Measurements from ENCODE around the gene GUCA1A. TPM values are rescaled to one million over a fixed set of nuclear protein-coding genes. Genes with fewer than 3 reads are reported as not detected.
"Not testable (repeated sequence)": the region's sequence is repeated elsewhere in the genome, so short reads cannot be mapped to it uniquely, and the experiment has no call there.

GUCA1A gene
- total RNA-seq, 1 experiment from 2014 or later, result not detected

DNA sequence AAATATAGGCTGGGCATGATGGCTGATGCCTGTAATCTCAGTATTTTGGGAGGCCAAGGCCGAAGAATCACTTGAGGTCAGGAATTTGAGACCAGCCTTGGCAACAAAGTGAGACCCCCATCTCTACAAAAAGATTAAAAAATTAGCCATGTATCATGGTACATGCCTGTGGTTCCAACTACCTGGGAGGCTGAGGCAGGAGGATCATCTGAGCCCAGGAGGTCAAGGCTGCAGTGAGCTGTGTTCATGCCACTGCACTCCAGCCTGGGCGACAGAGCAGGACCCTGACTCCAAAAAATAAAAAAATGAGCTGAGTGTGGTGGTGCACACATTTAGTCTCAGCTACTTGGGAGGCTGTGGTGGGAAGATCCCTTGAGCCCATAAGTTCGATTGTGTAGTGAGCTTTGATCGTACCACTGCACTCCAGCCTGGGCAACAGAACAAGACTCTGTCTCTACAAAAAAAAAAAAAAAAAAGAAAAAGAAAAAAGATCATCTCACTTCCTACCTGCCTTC is 31.7 kb downstream of the GUCA1A start:
- ATAC-seq, result no peak
- no peaks in the 10 kb centered on the region for H3K9me2 ChIP-seq (ENCODE audit: insufficient read depth)
- no peak overlapping the region for H3K9ac ChIP-seq (ENCODE audit: low read length)
- intact Hi-C loops (cut with micrococcal nuclease), result no loop called here
- no peaks in the 10 kb centered on the region for H4K20me1 ChIP-seq (ENCODE audit: insufficient read depth)
- DNase-seq (ENCODE audit: low read depth, low spot score), result no peak
- H2AFZ ChIP-seq (ENCODE audit: low read depth, low read length, poor library complexity, severe bottlenecking), result no peak overlapping the region
- ChIA-PET RAD21 (ENCODE audit: low non-redundant PET in 1 of 2, low total read pairs in 2 of 2, uncharacterized antibody in 2 of 2, unreplicated experiment in 2 of 2) (no interaction called here), CTCF (interaction anchor here (1.4 kb wide), 1 partner anchor 10 kb away, joined by 7 read pairs; no protein-coding TSS in a partner anchor), POLR2A (no interaction called here)
- H3K4me2 ChIP-seq (ENCODE audit: low read length), result peak overlapping the region; percentile 36; the same call in 1 of the 2 replicates
- no peak overlapping the region for H3K27ac ChIP-seq (ENCODE audit: low read depth, low read length)
- no peaks in the 10 kb centered on the region for H3K27me3 ChIP-seq (ENCODE audit: insufficient read depth, low read length)
- peaks cover 14 to 23% of the 10 kb centered on the region in 2 experiments; a peak in 3 of 4 replicates for H3K36me3 ChIP-seq (ENCODE audit: control insufficient read depth in 1 of 2, insufficient read depth in 2 of 2, low read length in 2 of 2)
- no peaks in the 10 kb centered on the region for H3K79me2 ChIP-seq (ENCODE audit: insufficient read depth, low read length)
- H3K9me3 ChIP-seq (ENCODE audit: control insufficient read depth in 1 of 2, insufficient read depth in 1 of 2, low read depth in 1 of 2, low read length in 2 of 2), result no peaks in the 10 kb centered on the region
- H3K4me1 ChIP-seq (ENCODE audit: control insufficient read depth in 1 of 2, insufficient read depth in 2 of 2, low read length in 2 of 2), result peaks cover 2 to 21% of the 10 kb centered on the region in 2 experiments; a peak in 3 of 4 replicates
- TF ChIP-seq, protein P1, sequence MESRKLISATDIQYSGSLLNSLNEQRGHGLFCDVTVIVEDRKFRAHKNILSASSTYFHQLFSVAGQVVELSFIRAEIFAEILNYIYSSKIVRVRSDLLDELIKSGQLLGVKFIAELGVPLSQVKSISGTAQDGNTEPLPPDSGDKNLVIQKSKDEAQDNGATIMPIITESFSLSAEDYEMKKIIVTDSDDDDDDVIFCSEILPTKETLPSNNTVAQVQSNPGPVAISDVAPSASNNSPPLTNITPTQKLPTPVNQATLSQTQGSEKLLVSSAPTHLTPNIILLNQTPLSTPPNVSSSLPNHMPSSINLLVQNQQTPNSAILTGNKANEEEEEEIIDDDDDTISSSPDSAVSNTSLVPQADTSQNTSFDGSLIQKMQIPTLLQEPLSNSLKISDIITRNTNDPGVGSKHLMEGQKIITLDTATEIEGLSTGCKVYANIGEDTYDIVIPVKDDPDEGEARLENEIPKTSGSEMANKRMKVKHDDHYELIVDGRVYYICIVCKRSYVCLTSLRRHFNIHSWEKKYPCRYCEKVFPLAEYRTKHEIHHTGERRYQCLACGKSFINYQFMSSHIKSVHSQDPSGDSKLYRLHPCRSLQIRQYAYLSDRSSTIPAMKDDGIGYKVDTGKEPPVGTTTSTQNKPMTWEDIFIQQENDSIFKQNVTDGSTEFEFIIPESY (IDR thresholded peaks at IDR 0.05; ENCODE audit: extremely low read depth, insufficient replicate concordance, low read length), result no peak
- TF ChIP-seq SP1 (IDR thresholded peaks at IDR 0.05; ENCODE audit: low read depth) (no peak), YY1 (IDR thresholded peaks at IDR 0.05; ENCODE audit: extremely low read depth, insufficient replicate concordance, low read depth, low read length) (no peak), EGR1 (IDR thresholded peaks at IDR 0.05; ENCODE audit: low read depth) (no peak)
- no peak overlapping the region for H3K4me3 ChIP-seq (replicated peaks in 1 of 2; ENCODE audit: low read depth in 1 of 2, low read length in 2 of 2)
- no TSS peak for BruUV-seq (replicated peaks)

DNA sequence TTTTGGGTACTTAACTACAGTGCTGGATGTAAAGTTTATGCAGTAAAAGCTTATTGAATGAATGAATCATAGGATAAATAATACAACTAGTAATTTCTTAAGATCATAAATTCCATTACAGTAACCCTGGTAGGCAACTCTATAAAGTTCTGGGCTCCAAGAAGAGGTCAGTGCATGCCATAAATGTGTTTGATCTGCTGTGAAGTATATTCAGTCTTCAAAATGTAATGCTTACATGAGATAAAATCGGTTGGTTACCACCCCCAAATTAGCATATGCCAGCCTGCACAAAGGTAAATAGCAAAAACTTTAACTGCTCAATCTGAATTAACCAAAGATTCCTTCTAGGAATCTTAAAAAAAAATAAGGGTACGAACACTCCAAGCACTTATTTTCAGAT is 34.4 kb downstream of the GUCA1A start:
- peaks cover 2 to 15% of the 10 kb centered on the region in 2 experiments; a peak in 3 of 4 replicates for H3K4me1 ChIP-seq (ENCODE audit: control insufficient read depth in 1 of 2, insufficient read depth in 2 of 2, low read length in 2 of 2)
- peaks cover 27 to 43% of the 10 kb centered on the region in 2 experiments for H3K36me3 ChIP-seq (ENCODE audit: control insufficient read depth in 1 of 2, insufficient read depth in 2 of 2, low read length in 2 of 2)
- H2AFZ ChIP-seq (ENCODE audit: low read depth, low read length, poor library complexity, severe bottlenecking); H3K27ac ChIP-seq (ENCODE audit: low read depth, low read length); H3K4me2 ChIP-seq (ENCODE audit: low read length); H4K20me1 ChIP-seq (ENCODE audit: insufficient read depth); intact Hi-C loops (cut with micrococcal nuclease); ATAC-seq; DNase-seq (ENCODE audit: low read depth, low spot score); POLR2A ChIA-PET; H3K9ac ChIP-seq (ENCODE audit: low read length); H3K9me2 ChIP-seq (ENCODE audit: insufficient read depth); H3K9me3 ChIP-seq (ENCODE audit: control insufficient read depth in 1 of 2, insufficient read depth in 1 of 2, low read depth in 1 of 2, low read length in 2 of 2); H3K27me3 ChIP-seq (ENCODE audit: insufficient read depth, low read length); CTCF ChIA-PET; H3K4me3 ChIP-seq (replicated peaks in 1 of 2; ENCODE audit: low read depth in 1 of 2, low read length in 2 of 2); H3K79me2 ChIP-seq (ENCODE audit: insufficient read depth, low read length): not testable (repeated sequence)
- BruUV-seq (replicated peaks), result TSS peak; percentile 48
- RAD21 ChIA-PET (ENCODE audit: low non-redundant PET in 1 of 2, low total read pairs in 2 of 2, uncharacterized antibody in 2 of 2, unreplicated experiment in 2 of 2), result interaction anchor here in 1 of 2 experiments (0.6 kb wide), 1 partner anchor 89 kb away, joined by 3 read pairs; no protein-coding TSS in a partner anchor
